GM12878 (cell line): Measurements from ENCODE around the gene DEUP1.

Experiments used
- ATF3 ChIP-seq: IDR thresholded peaks from 2 replicates; pipeline ENCODE4 v1.6.1; 2011; ENCODE audit warnings: low read depth, mild to moderate bottlenecking, low read length, moderate library complexity, borderline replicate concordance; ENCODE audit errors: extremely low read depth
- BHLHE40 ChIP-seq, 2 experiments: fragments of 450-650 bp in 1 of 2; IDR thresholded peaks; 2 replicates each; pipeline ENCODE4 v1.6.1; 2011 to 2017; ENCODE audit warnings: low read depth in 2 of 2, borderline replicate concordance in 1 of 2, improper control_type of control experiment in 1 of 2, low read length in 1 of 2, mild to moderate bottlenecking in 1 of 2
- CTCF ChIP-seq, 3 experiments: IDR thresholded peaks in 2 of 3; conservative IDR thresholded peaks in 1 of 3; 2 replicates each; pipeline ENCODE4 v1.5.1; 2011; ENCODE audit warnings: low read depth in 3 of 3, low read length in 3 of 3, mild to moderate bottlenecking in 3 of 3, control low read depth in 2 of 3, moderate library complexity in 2 of 3, inconsistent platforms in 1 of 3, mixed read lengths in 1 of 3; ENCODE audit not compliant: control insufficient read depth in 2 of 3, insufficient read depth in 1 of 3; ENCODE audit errors: extremely low read depth in 1 of 3
- IRF4 ChIP-seq: IDR thresholded peaks from 2 replicates; pipeline ENCODE4 v1.6.1; 2011; ENCODE audit warnings: low read depth, low read length
- MXI1 ChIP-seq: fragments of 150-350 bp; IDR thresholded peaks from 2 replicates; pipeline ENCODE4 v1.6.1; 2011; ENCODE audit warnings: low read depth, mild to moderate bottlenecking, inconsistent platforms, low read length, improper control_type of control experiment
- NBN ChIP-seq: fragments of 450-650 bp; IDR thresholded peaks from 2 replicates; pipeline ENCODE4 v1.6.1; 2016
- POLR2AphosphoS5 ChIP-seq: IDR thresholded peaks from 2 replicates; pipeline ENCODE4 v1.6.1; 2011; ENCODE audit warnings: mild to moderate bottlenecking, low read length, inconsistent platforms
- REST ChIP-seq: IDR thresholded peaks from 2 replicates; pipeline ENCODE4 v1.6.1; 2012; ENCODE audit warnings: mild to moderate bottlenecking, low read depth, low read length
- SUZ12 ChIP-seq: fragments of 200-600 bp; sonication (generic); IDR thresholded peaks from one replicate; pipeline ENCODE4 v1.6.1; 2018; ENCODE audit warnings: antibody characterized with exemption, mild to moderate bottlenecking; ENCODE audit not compliant: unreplicated experiment
- ZNF384 ChIP-seq: IDR thresholded peaks from 2 replicates; pipeline ENCODE4 v1.6.1; 2012; ENCODE audit warnings: low read depth, mild to moderate bottlenecking, low read length, improper control_type of control experiment, borderline replicate concordance

GRCh38 chr11:93361435-93361834 is 30.9 kb downstream of the DEUP1 start:
- TF ChIP-seq POLR2AphosphoS5 (no peak), MXI1 (no peak), REST (no peak), ZNF384 (no peak), CTCF (IDR thresholded peaks at IDR 0.05 in 2 of 3, conservative IDR thresholded peaks at IDR 0.05 in 1 of 3; ENCODE audit: control insufficient read depth in 2 of 3, extremely low read depth in 1 of 3, insufficient read depth in 1 of 3, low read depth in 3 of 3, low read length in 3 of 3) (no peak), IRF4 (no peak), SUZ12 (no peak), ATF3 (no peak), NBN (no peak), BHLHE40 (IDR thresholded peaks at IDR 0.05; ENCODE audit: borderline replicate concordance in 1 of 2, low read depth in 2 of 2, low read length in 1 of 2) (no peak)
